Mucosa of descending colon (tissue), 3 donors: ENCODE measurements around the gene PRRT3. TPM values are rescaled to one million over a fixed set of nuclear protein-coding genes. Genes with fewer than 3 reads are reported as not detected.
A peak's percentile ranks its signal among the peaks of the same experiment; 100 is the strongest.

Source experiments
- ATAC-seq: fragments of 200-7000 bp; cut with Tn5 transposase; one replicate; pipeline ENCODE4 v1.9.1; 2020; ENCODE audit warnings: mild to moderate bottlenecking, moderate library complexity
- DNase-seq, 3 donors: peaks; one replicate each; pipeline ENCODE4 v3.0.0-alpha.2; 2020
- H3K36me3 ChIP-seq: fragments of 200-600 bp; one replicate; pipeline ENCODE4 v1.8.0; 2021; ENCODE audit warnings: low read depth, mild to moderate bottlenecking
- H3K4me1 ChIP-seq: fragments of 200-600 bp; one replicate; pipeline ENCODE4 v1.8.0; 2021; ENCODE audit warnings: low read depth, mild to moderate bottlenecking
- H3K4me3 ChIP-seq: fragments of 200-600 bp; one replicate; pipeline ENCODE4 v1.8.0; 2021; ENCODE audit warnings: mild to moderate bottlenecking
- H3K9me3 ChIP-seq: fragments of 200-600 bp; one replicate; pipeline ENCODE4 v1.8.0; 2021; ENCODE audit warnings: mild to moderate bottlenecking
- CTCF ChIP-seq: fragments of 200-600 bp; IDR thresholded peaks from one replicate; pipeline ENCODE4 v1.8.0; 2022; ENCODE audit warnings: antibody characterized with exemption, mild to moderate bottlenecking
- intact Hi-C, 2 donors: fragments of 100-400 bp; cut with DNase I in 1 of 2; cut with micrococcal nuclease in 1 of 2; formaldehyde crosslinking; loops; one replicate each; pipeline versions ENCODE4 v1.11.0 to v1.11.1; 2022; cut with DNase I, micrococcal nuclease
- total RNA-seq, 3 donors: library from RNA; stranded (reverse); fragmentation: NEBNext Ultra II Directional in 2 of 3; extraction: Animal tissue kit (Norgen Biotek cat#: 25700) in 2 of 3; gene quantifications; one replicate each; pipeline versions ENCODE4 v1.2.1 to v1.2.4, GENCODE V29; 2021 to 2023
- donor health status: DM: no; HTN: no; CAD: no; lungs with moderate emphysema.
- donor health status: DM: no; HTN: no; CAD: no.
- donor health status: DM: no; HTN: yes; CAD: no.

The PRRT3 gene
- total RNA-seq, 3 donors from 2014 or later: 1.0 to 1.8 (median 1.2) TPM

GRCh38 chr3:9951126-9951525 lies 1.1 kb downstream of the PRRT3 start:
- intact Hi-C loops: no loop called here
- no peaks in the 10 kb centered on the region for H3K9me3 ChIP-seq
- peaks cover 10% of the 10 kb centered on the region for H3K4me1 ChIP-seq
- H3K36me3 ChIP-seq: no peaks in the 10 kb centered on the region
- no peak overlapping the region for H3K4me3 ChIP-seq
- TF ChIP-seq CTCF: no peak
- DNase-seq (no peak), ATAC-seq (no peak)

GRCh38 chr3:9949626-9950025 lies 2.6 kb downstream of the PRRT3 start:
- DNase-seq (no peak), ATAC-seq (no peak)
- H3K4me1 ChIP-seq: peaks cover 10% of the 10 kb centered on the region
- no peaks in the 10 kb centered on the region for H3K36me3 ChIP-seq
- no peak for TF ChIP-seq CTCF
- no peak overlapping the region for H3K4me3 ChIP-seq
- intact Hi-C loops: no loop called here
- H3K9me3 ChIP-seq: no peaks in the 10 kb centered on the region

GRCh38 chr3:9949115-9949514 lies 3.1 kb downstream of the PRRT3 start:
- intact Hi-C loops: no loop called here
- no peak for TF ChIP-seq CTCF
- DNase-seq: no peak

GRCh38 chr3:9948586-9948985 lies 3.6 kb downstream of the PRRT3 start:
- no peak overlapping the region for H3K4me3 ChIP-seq
- intact Hi-C loops: no loop called here

More at GRCh38 chr3:9949115-9949514, 3.1 kb downstream of the PRRT3 start:
- no peak overlapping the region for H3K4me3 ChIP-seq
- no peak for ATAC-seq
- H3K9me3 ChIP-seq: no peaks in the 10 kb centered on the region
- no peaks in the 10 kb centered on the region for H3K36me3 ChIP-seq
- peaks cover 10% of the 10 kb centered on the region for H3K4me1 ChIP-seq

GRCh38 chr3:9947025-9947995 lies 4.9 kb downstream of the PRRT3 start:
- DNase-seq: peak; percentile 82 to 87 (median 86)
- ATAC-seq: peak; percentile 90
- intact Hi-C loops: no loop called here
- Histone ChIP-seq H3K4me1 (peaks cover 8% of the 10 kb centered on the region), H3K9me3 (no peaks in the 10 kb centered on the region), H3K4me3 (peak overlapping the region; percentile 15), H3K36me3 (no peaks in the 10 kb centered on the region)
- peak; percentile 57 for TF ChIP-seq CTCF

More at GRCh38 chr3:9948586-9948985, 3.6 kb downstream of the PRRT3 start:
- Histone ChIP-seq H3K4me1 (peaks cover 10% of the 10 kb centered on the region), H3K9me3 (no peaks in the 10 kb centered on the region), H3K36me3 (no peaks in the 10 kb centered on the region)
- DNase-seq: no peak
- no peak for ATAC-seq
- TF ChIP-seq CTCF: no peak
